Suprapubic skin (tissue), 4 donors: ENCODE data around the gene PLPP7. TPM values are rescaled to one million over a fixed set of nuclear protein-coding genes. Genes with fewer than 3 reads are reported as not detected.

Source experiments
- DNase-seq, 2 donors: peaks; one replicate each; pipeline ENCODE4 v3.0.0-alpha.2; 2019; ENCODE audit warnings: low spot score in 2 of 2
- H3K27ac ChIP-seq: fragments of 200-600 bp; sonication (generic); one replicate; pipeline ENCODE4 v1.5.1; 2019
- H3K27me3 ChIP-seq: fragments of 200-600 bp; sonication (generic); one replicate; pipeline ENCODE4 v1.5.1; 2019
- H3K36me3 ChIP-seq: fragments of 200-600 bp; sonication (generic); one replicate; pipeline ENCODE4 v1.5.1; 2019
- H3K4me1 ChIP-seq: fragments of 200-600 bp; sonication (generic); one replicate; pipeline ENCODE4 v1.5.1; 2019
- H3K4me3 ChIP-seq: fragments of 200-600 bp; sonication (generic); one replicate; pipeline ENCODE4 v1.5.1; 2019; ENCODE audit warnings: mild to moderate bottlenecking
- H3K9me3 ChIP-seq: fragments of 200-600 bp; sonication (generic); one replicate; pipeline ENCODE4 v1.5.1; 2019
- EP300 ChIP-seq: sonication (generic); formaldehyde crosslinking; IDR thresholded peaks from one replicate; pipeline ENCODE4 v1.6.1; 2017; ENCODE audit warnings: antibody characterized with exemption
- POLR2A ChIP-seq, 2 donors: fragments of 450-650 bp; IDR thresholded peaks; one replicate each; pipeline ENCODE4 v1.6.1; 2017; ENCODE audit warnings: antibody characterized with exemption in 2 of 2, mild to moderate bottlenecking in 2 of 2, moderate library complexity in 2 of 2
- POLR2AphosphoS5 ChIP-seq, 3 donors: sonication (generic); formaldehyde crosslinking; IDR thresholded peaks; one replicate each; pipeline ENCODE4 v1.6.1; 2017; ENCODE audit warnings: antibody characterized with exemption in 3 of 3
- WGBS: methylation state at CpG from one replicate; pipeline ENCODE4 v1.1.5; 2018; 5-methylcytosine and 5-hydroxymethylcytosine counted together
- total RNA-seq, 4 donors: library from RNA; depleted of rRNA; stranded (reverse); fragments of >200 nt; gene quantifications; one replicate each; pipeline ENCODE4 v1.1.0, GENCODE V29; 2016
- TF ChIP-seq, protein P1 (sequence below), 2 donors: fragments of 200-600 bp in 1 of 2; fragments of 450-650 bp in 1 of 2; sonication (generic) in 1 of 2; IDR thresholded peaks; one replicate each; pipeline ENCODE4 v1.5.1; 2016 to 2019; ENCODE audit warnings: antibody characterized with exemption in 2 of 2, mild to moderate bottlenecking in 1 of 2, moderate library complexity in 1 of 2

The PLPP7 gene
- total RNA-seq, 4 donors from 2014 or later, result 0.80 to 1.1 (median 0.92) TPM

- peak in 1 of 2 donors; percentile 76 for DNase-seq
- Histone ChIP-seq H3K4me1 (no peaks in the 10 kb centered on the region), H3K4me3 (no peak overlapping the region), H3K36me3 (no peaks in the 10 kb centered on the region), H3K27ac (no peak overlapping the region), H3K27me3 (peaks cover 7% of the 10 kb centered on the region), H3K9me3 (no peaks in the 10 kb centered on the region)
- TF ChIP-seq EP300 (no peak), POLR2A (IDR thresholded peaks at IDR 0.05) (no peak), POLR2AphosphoS5 (IDR thresholded peaks at IDR 0.05) (no peak)
- TF ChIP-seq, protein P1, sequence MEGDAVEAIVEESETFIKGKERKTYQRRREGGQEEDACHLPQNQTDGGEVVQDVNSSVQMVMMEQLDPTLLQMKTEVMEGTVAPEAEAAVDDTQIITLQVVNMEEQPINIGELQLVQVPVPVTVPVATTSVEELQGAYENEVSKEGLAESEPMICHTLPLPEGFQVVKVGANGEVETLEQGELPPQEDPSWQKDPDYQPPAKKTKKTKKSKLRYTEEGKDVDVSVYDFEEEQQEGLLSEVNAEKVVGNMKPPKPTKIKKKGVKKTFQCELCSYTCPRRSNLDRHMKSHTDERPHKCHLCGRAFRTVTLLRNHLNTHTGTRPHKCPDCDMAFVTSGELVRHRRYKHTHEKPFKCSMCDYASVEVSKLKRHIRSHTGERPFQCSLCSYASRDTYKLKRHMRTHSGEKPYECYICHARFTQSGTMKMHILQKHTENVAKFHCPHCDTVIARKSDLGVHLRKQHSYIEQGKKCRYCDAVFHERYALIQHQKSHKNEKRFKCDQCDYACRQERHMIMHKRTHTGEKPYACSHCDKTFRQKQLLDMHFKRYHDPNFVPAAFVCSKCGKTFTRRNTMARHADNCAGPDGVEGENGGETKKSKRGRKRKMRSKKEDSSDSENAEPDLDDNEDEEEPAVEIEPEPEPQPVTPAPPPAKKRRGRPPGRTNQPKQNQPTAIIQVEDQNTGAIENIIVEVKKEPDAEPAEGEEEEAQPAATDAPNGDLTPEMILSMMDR (IDR thresholded peaks at IDR 0.05), result no peak
- 27% methylated on average over 17 of the region's 20 CpGs for WGBS
These were observed 21.5 kb downstream of the PLPP7 start for GRCh38 chr9:131310833-131311554.

DNA sequence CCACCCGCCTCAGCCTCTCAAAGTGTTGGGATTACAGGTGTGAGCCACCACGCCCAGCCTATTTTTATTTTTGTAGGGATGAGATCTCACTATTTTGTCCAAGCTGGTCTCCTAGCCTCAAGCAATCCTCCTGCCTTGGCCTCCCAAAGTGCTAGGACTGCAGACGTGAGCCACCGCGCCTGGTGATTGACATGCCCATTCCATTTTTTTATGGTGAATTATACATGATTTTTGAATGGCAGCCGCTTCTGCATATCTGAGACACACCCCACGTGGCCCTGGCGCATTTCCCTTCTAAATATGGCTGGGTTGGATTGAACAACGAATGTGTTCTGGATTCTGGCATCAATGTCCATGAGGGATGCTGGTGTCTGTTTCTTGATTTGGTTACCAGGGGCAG lies 22.7 kb downstream of the PLPP7 start:
- Histone ChIP-seq H3K27ac (no peak overlapping the region), H3K4me3 (no peak overlapping the region), H3K27me3 (peaks cover 10% of the 10 kb centered on the region), H3K9me3 (no peaks in the 10 kb centered on the region), H3K36me3 (no peaks in the 10 kb centered on the region), H3K4me1 (no peaks in the 10 kb centered on the region)
- peak in 1 of 2 donors; percentile 62 for DNase-seq
- WGBS, result 81% methylated on average over 9 of the region's 9 CpGs
- TF ChIP-seq POLR2AphosphoS5 (IDR thresholded peaks at IDR 0.05), result no peak
- TF ChIP-seq POLR2A (IDR thresholded peaks at IDR 0.05), result no peak
- TF ChIP-seq EP300, result no peak
- TF ChIP-seq, protein P1 (IDR thresholded peaks at IDR 0.05), result no peak

GRCh38 chr9:131312822-131313770 lies 23.6 kb downstream of the PLPP7 start:
- peak in 1 of 2 donors; percentile 80 for DNase-seq
- TF ChIP-seq EP300, result no peak
- TF ChIP-seq POLR2AphosphoS5 (IDR thresholded peaks at IDR 0.05), result no peak
- TF ChIP-seq, protein P1 (IDR thresholded peaks at IDR 0.05), result no peak
- no peak for TF ChIP-seq POLR2A (IDR thresholded peaks at IDR 0.05)
- whole genome bisulfite sequencing, result 66% methylated on average over 28 of the region's 28 CpGs
- Histone ChIP-seq H3K4me3 (no peak overlapping the region), H3K36me3 (no peaks in the 10 kb centered on the region), H3K27me3 (peaks cover 10% of the 10 kb centered on the region), H3K27ac (no peak overlapping the region), H3K9me3 (no peaks in the 10 kb centered on the region), H3K4me1 (no peaks in the 10 kb centered on the region)

DNA sequence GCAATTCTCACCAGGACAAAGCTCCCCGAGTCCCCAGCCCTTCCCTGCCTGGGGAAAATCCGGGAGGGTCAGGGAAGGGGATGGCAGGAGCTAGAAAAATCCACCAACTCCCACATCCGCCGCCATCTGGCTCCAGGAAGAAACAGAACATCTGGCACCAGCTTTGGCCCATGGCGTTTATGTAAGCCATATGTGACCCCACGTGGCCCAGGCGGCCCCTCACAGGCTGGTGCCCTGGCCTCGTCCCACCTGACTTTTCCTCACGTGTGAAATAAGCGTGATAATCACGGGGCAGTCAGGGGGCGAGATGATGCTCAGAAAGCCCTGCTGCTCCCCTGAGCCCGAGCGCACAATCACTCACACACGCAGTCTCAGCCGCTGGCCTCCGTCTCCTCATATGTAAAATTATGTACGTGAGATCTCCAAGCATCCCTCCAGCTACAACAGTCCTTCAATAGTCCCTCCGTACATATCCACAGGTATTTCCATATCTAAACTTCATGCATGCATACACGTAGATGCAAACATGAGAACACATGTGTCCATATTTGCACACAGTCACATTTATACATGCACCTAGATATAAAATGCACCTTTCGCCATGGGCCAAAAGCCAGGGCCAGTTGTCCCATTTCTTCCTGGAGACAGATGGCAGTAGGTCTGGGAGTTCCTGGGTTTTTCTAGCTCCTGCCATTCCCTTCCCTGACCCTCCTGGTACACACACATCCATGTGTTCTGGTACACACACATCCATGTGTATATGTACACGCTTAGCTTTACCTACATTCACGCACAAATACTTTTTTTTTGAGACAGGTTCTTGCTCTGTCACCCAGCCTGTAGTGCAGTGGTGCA lies 28.9 kb downstream of the PLPP7 start:
- 81% methylated on average over 21 of the region's 23 CpGs for WGBS
- no peak for TF ChIP-seq POLR2AphosphoS5 (IDR thresholded peaks at IDR 0.05)
- TF ChIP-seq EP300, result no peak
- no peak for TF ChIP-seq POLR2A (IDR thresholded peaks at IDR 0.05)
- TF ChIP-seq, protein P1 (IDR thresholded peaks at IDR 0.05), result no peak
- no peaks in the 10 kb centered on the region for H3K9me3 ChIP-seq
- no peaks in the 10 kb centered on the region for H3K36me3 ChIP-seq
- no peaks in the 10 kb centered on the region for H3K4me1 ChIP-seq
- H3K27ac ChIP-seq, result no peak overlapping the region
- peaks cover 8% of the 10 kb centered on the region for H3K27me3 ChIP-seq
- no peak overlapping the region for H3K4me3 ChIP-seq
- peak in 1 of 2 donors; percentile 75 for DNase-seq
